Upper lobe of left lung (tissue), 4 donors: Measurements from ENCODE around the gene SLC26A3.

Experiments
- CTCF ChIP-seq, 6 experiments: fragments of 450-650 bp in 4 of 6; fragments of 200-600 bp in 2 of 6; sonication (generic) in 2 of 6; IDR thresholded peaks; one replicate each; pipeline ENCODE4 v1.5.1; 2016 to 2019; ENCODE audit warnings: antibody characterized with exemption in 6 of 6
- POLR2A ChIP-seq, 4 donors: fragments of 450-650 bp; IDR thresholded peaks; one replicate each; pipeline ENCODE4 v1.5.1; 2016 to 2017; ENCODE audit warnings: antibody characterized with exemption in 4 of 4, mild to moderate bottlenecking in 2 of 4

- TF ChIP-seq CTCF (IDR thresholded peaks at IDR 0.05) (no peak), POLR2A (IDR thresholded peaks at IDR 0.05) (no peak)
Measured at GRCh38 chr7:107751113-107751512, 51.9 kb downstream of the SLC26A3 start.
